ENCODE measurements around the gene CALM3.

Gene CALM3

DNA sequence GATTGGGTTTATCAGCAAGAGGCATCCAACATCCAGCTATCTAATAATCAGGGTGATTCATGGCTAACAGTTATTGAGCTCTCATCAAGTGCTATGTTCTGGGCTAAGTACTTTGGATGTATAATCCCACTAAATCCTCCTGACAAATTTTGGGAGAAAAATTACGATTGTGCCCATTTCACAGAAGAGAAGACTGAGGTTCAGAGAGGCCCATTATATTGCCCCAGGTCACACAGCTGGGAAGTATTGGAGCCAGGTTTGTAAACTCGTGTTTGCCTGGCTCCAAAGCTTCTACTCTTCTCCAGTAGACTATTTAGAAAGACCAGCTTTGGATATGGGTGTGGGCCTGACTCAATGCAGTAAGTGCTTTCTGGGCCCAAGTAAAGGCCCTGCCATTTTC, 20.9 kb upstream of the CALM3 start:
- no peak for DNase-seq (ENCODE audit: low read depth, low spot score)
- in situ Hi-C loops (cut with HindIII; ENCODE audit: low sequenced_read_pairs): no loop called here
- TF ChIP-seq, protein P1, sequence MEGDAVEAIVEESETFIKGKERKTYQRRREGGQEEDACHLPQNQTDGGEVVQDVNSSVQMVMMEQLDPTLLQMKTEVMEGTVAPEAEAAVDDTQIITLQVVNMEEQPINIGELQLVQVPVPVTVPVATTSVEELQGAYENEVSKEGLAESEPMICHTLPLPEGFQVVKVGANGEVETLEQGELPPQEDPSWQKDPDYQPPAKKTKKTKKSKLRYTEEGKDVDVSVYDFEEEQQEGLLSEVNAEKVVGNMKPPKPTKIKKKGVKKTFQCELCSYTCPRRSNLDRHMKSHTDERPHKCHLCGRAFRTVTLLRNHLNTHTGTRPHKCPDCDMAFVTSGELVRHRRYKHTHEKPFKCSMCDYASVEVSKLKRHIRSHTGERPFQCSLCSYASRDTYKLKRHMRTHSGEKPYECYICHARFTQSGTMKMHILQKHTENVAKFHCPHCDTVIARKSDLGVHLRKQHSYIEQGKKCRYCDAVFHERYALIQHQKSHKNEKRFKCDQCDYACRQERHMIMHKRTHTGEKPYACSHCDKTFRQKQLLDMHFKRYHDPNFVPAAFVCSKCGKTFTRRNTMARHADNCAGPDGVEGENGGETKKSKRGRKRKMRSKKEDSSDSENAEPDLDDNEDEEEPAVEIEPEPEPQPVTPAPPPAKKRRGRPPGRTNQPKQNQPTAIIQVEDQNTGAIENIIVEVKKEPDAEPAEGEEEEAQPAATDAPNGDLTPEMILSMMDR (IDR thresholded peaks at IDR 0.05; ENCODE audit: low read depth, low read length): no peak
- no peak overlapping the region for H3K4me3 ChIP-seq (ENCODE audit: low read depth, low read length)

DNA sequence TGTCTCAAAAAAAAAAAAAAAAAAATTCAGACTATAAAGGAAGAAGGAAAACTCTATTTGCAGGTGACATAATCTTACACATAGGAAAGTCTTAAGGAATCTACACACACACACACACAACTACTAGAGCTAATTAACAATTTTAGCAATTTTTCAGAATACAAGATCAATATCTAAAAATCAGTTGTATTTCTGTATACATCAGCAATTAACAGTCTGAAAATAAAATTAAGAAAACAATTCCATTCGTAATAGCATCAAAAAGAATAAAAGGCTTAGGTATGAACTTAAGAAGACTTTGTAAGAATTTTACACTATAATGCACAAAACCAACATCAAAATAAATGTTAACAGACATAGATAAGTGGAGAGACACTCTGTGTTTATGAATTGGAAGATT, 15.6 kb upstream of the CALM3 start:
- in situ Hi-C loops (cut with HindIII; ENCODE audit: low sequenced_read_pairs): no loop called here
- no peak overlapping the region for H3K4me3 ChIP-seq (ENCODE audit: low read depth, low read length)

DNA sequence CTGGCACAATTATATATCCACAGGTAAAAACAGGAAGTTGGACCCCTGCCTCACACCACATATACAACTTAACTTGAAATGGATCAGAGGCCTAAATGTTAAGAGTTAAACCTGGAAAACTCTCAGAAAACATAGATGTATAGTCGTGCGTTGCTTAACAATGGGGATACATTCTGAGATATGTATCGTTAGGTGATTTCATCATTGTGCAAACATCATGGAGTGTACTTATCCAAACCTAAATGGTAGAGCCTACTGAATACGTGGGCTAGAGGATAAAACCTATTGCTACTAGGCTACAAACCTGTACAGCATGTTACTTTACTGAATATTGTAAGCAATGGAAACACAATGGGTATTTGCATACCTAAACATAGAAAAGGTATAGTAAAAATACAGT, 14.8 kb upstream of the CALM3 start:
- TF ChIP-seq, protein P1 (IDR thresholded peaks at IDR 0.05; ENCODE audit: low read depth, low read length): no peak
- in situ Hi-C loops (cut with HindIII; ENCODE audit: low sequenced_read_pairs): no loop called here
- H3K4me3 ChIP-seq (ENCODE audit: low read depth, low read length): no peak overlapping the region
- DNase-seq (ENCODE audit: low read depth, low spot score): no peak

More for the DNA sequence above, 15.6 kb upstream of the CALM3 start:
- TF ChIP-seq, protein P1 (IDR thresholded peaks at IDR 0.05; ENCODE audit: low read depth, low read length): no peak
- DNase-seq (ENCODE audit: low read depth, low spot score): no peak

DNA sequence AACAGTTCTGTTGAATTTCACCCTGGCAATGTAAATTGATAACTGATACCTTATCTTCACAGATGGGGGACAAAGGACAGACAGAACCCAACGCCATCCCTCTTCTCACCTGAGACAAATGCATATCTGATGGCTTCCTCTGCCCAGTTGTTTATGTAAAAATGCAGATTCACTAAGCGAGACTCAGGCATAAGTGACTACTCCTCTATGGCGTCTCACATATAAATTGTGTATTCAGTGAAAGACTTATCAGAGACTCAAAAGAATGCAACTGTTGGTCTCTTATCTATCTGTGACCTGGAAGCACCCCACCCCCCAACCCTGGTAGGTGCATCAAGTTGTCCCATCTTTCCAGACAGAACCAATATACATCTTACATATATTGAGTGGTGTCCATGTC, 13.3 kb upstream of the CALM3 start:
- in situ Hi-C loops (cut with HindIII; ENCODE audit: low sequenced_read_pairs): no loop called here
- TF ChIP-seq, protein P1 (IDR thresholded peaks at IDR 0.05; ENCODE audit: low read depth, low read length): no peak
- no peak overlapping the region for H3K4me3 ChIP-seq (ENCODE audit: low read depth, low read length)
- no peak for DNase-seq (ENCODE audit: low read depth, low spot score)

DNA sequence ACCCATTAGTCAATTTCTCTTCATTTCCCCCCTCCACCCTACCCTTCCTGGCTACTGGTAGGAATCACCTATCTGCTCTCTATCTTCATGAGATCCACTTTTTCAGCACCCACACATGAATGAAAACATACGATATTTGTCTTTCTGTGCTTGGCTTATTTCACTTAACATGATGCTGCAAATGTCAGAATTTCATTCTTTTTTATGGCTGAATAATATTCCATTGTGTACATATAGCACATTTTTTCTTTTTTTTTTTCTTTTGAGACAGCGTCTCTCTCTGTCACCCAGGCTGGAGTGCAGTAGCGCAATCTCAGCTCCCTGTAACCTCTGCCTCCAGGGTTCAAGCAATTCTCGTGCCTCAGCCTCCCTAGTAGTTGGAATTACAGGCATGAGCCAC, 9.9 kb upstream of the CALM3 start:
- no peak for DNase-seq (ENCODE audit: low read depth, low spot score)
- in situ Hi-C loops (cut with HindIII; ENCODE audit: low sequenced_read_pairs): no loop called here
- H3K4me3 ChIP-seq (ENCODE audit: low read depth, low read length): no peak overlapping the region
- TF ChIP-seq, protein P1 (IDR thresholded peaks at IDR 0.05; ENCODE audit: low read depth, low read length): no peak

DNA sequence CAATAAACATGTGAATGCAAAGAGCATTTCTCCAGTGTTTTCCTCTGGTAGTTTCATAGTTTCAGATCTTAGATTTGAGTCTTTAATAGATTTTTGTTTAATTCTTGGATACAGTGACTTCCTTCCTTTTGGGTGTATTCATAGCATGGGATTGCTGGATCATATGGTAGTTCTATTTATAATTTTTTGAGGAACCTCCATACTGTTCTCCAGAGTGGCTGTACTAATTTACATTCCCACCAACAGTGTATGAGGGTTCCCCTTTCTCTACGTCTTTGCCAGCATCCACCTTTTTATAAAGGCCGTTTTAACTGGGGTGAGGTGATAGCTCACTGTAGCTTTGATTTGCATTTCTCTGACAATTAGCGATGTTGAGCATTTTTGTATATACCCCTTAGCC, 9.3 kb upstream of the CALM3 start:
- TF ChIP-seq, protein P1 (IDR thresholded peaks at IDR 0.05; ENCODE audit: low read depth, low read length): no peak
- in situ Hi-C loops (cut with HindIII; ENCODE audit: low sequenced_read_pairs): no loop called here
- no peak overlapping the region for H3K4me3 ChIP-seq (ENCODE audit: low read depth, low read length)
- no peak for DNase-seq (ENCODE audit: low read depth, low spot score)

DNA sequence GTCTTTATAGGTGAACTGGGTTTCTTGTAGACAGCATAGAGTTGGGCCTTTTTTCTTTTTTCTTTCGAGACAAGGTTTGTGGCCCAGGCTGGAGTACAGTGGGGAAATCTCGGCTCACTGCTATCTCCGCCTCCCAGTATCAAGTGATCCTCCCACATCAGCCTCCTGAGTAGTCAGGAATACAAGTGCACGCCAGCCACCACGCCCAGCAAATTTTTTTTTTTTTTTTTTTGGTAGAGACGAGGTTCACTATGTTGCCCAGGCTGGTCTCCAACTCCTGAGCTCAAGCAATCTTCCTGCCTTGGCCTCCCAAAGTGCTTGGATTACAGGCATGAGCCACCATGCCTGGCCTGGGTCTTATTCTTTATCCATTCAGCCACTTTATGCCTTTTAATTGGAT, 5.1 kb upstream of the CALM3 start:
- DNase-seq (ENCODE audit: low read depth, low spot score): no peak
- TF ChIP-seq, protein P1 (IDR thresholded peaks at IDR 0.05; ENCODE audit: low read depth, low read length): no peak
- in situ Hi-C loops (cut with HindIII; ENCODE audit: low sequenced_read_pairs): no loop called here
- no peak overlapping the region for H3K4me3 ChIP-seq (ENCODE audit: low read depth, low read length)
